HEK293 (cell line): Measurements from ENCODE around the gene PKN1.
"Not testable (repeated sequence)": the region's sequence is repeated elsewhere in the genome, so short reads cannot be mapped to it uniquely, and the experiment has no call there.

ENCODE experiments used
- HIC1 ChIP-seq: fragments of 450-650 bp; formaldehyde crosslinking; IDR thresholded peaks from 2 replicates; pipeline ENCODE4 v1.5.1; 2016; ENCODE audit warnings: missing biosample characterization, missing genetic modification characterization
- PRDM1 ChIP-seq: fragments of 450-650 bp; formaldehyde crosslinking; IDR thresholded peaks from 2 replicates; pipeline ENCODE4; 2016; ENCODE audit warnings: missing biosample characterization, missing genetic modification characterization
- ZBTB1 ChIP-seq: fragments of 450-650 bp; formaldehyde crosslinking; IDR thresholded peaks from 2 replicates; pipeline ENCODE4 v1.5.1; 2016; ENCODE audit warnings: missing biosample characterization, missing genetic modification characterization
- ZNF274 ChIP-seq, 2 experiments: fragments of 200-500 bp in 1 of 2; fragments of 450-650 bp in 1 of 2; sonication (Bioruptor generic) in 1 of 2; formaldehyde crosslinking in 1 of 2; IDR thresholded peaks; 2 replicates each; pipeline versions ENCODE4 v1.5.1 to v1.6.1; 2014 to 2016; ENCODE audit warnings: borderline replicate concordance in 1 of 2, inconsistent platforms in 1 of 2, low read length in 1 of 2, missing biosample characterization in 1 of 2, missing genetic modification characterization in 1 of 2
- ZNF341 ChIP-seq: fragments of 450-650 bp; formaldehyde crosslinking; IDR thresholded peaks from 2 replicates; pipeline ENCODE4; 2016; ENCODE audit warnings: low read depth, missing biosample characterization, missing genetic modification characterization
- ZNF76 ChIP-seq: fragments of 450-650 bp; formaldehyde crosslinking; IDR thresholded peaks from 2 replicates; pipeline ENCODE4; 2016; ENCODE audit warnings: low read depth, missing biosample characterization, missing genetic modification characterization, borderline replicate concordance

GRCh38 chr19:14403145-14403930 is 29.8 kb upstream of the PKN1 start:
- TF ChIP-seq ZBTB1 (tag by site-specific recombination); ZNF341 (tag by site-specific recombination); PRDM1 (tag by site-specific recombination); ZNF274 (IDR thresholded peaks at IDR 0.05; ENCODE audit: low read length); ZNF274 (tag by site-specific recombination; IDR thresholded peaks at IDR 0.05; ENCODE audit: borderline replicate concordance); HIC1 (tag by site-specific recombination); ZNF76: not testable (repeated sequence)
